HUDEP-2 (cell line): ENCODE data around the gene GDF7.

Experiments
- DNase-seq, 76 experiments: peaks; one replicate each; lab custom pipeline; 2025; ENCODE audit not compliant: unreplicated experiment in 76 of 76; lab: John Stamatoyannopoulos, UW

GDF7 gene

GRCh38 chr2:20657522-20658235 is 9.3 kb upstream of the GDF7 start:
- DNase-seq = no peak

GRCh38 chr2:20660506-20661420 is 6.2 kb upstream of the GDF7 start:
- peak in 1 of 76 experiments; percentile 17 for DNase-seq

DNA sequence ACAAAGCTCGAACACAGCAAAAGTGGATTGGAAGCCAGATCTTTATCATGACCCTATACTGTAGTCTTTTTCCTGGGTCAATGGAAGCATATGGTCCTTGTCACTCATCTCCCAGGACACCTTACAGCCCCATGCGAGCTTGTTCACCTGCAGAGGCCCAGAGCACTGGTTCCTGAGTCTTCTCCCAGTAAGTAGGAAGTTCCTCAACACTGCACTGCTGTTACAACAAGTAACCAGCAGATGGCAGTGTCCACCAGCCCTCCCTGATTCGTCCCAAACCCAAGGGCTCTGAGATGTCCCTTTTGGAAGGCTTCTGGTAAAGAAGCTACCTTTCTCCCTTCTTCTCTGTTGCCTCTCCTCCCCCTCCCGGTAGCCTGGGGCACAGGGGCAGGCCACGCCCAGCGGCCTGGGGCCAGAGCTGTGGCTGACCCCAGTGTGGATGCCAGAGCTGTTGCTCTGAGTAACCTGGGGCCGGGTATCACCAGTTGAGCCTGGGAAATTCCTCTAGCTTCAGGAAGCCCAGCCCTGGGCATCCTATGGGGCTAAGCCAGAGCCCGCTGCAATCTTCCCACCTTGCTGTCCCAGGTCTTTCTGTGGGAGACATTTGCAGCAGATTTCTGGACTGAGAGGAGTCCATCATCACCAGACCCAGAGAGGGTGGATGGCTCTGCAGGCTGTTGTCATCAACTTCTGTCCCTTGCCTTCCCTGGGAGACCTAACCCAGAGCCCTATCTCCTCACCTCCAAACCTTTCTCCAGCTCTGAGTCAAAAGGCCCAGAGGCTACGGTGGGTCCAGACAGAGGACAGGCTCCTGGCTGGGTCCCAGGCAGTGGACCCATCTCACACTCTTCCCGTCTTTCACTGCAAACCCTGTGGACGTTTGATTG is 5.3 kb upstream of the GDF7 start:
- peak in 59 of 76 experiments; percentile 10 to 71 (median 39) for DNase-seq

GRCh38 chr2:20662308-20662937 is 4.5 kb upstream of the GDF7 start:
- DNase-seq = no peak

DNA sequence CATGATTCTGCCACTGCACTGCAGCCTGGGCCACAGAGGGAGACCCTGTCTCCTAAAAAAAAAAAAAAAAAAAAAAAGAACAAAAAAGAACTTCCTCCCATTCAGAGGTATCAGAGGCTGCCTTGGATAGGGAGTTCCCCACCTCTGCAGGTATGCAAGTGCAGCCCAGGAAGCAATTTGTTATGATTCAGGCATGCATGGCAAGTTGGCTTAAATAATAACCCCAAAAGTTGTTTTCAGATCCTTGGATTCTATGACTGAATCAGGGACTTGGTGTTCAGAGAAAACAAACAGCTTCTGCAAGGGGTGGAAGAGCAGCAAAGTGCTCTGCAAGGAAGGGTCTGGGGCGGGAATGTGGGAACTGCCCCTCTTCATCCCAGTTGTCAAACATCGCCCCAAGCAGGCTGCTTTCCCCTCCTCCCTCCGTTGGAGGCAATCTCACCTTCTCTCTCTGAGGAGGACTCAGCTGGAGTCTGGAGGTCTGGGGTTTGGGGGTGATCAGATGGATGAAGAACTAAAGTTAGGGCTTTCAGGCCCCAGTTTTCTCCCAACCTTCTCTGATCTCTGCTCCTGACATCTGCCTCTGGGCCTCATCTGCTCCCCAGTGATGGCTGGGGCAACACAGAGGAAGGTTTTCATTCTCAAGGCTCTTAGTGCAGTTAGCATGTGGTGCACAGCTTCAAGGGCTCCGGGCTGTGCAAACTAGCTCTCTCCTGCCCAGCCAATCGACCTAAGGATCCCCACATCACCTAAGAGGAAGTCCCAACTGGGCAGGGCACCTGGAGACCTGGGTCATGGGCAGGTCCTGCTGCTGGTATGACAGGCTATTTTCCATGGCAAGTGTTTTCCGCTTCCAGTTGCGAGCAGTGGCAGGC is 3.5 kb upstream of the GDF7 start:
- no peak for DNase-seq

GRCh38 chr2:20664071-20664390 is 2.9 kb upstream of the GDF7 start:
- DNase-seq = no peak

DNA sequence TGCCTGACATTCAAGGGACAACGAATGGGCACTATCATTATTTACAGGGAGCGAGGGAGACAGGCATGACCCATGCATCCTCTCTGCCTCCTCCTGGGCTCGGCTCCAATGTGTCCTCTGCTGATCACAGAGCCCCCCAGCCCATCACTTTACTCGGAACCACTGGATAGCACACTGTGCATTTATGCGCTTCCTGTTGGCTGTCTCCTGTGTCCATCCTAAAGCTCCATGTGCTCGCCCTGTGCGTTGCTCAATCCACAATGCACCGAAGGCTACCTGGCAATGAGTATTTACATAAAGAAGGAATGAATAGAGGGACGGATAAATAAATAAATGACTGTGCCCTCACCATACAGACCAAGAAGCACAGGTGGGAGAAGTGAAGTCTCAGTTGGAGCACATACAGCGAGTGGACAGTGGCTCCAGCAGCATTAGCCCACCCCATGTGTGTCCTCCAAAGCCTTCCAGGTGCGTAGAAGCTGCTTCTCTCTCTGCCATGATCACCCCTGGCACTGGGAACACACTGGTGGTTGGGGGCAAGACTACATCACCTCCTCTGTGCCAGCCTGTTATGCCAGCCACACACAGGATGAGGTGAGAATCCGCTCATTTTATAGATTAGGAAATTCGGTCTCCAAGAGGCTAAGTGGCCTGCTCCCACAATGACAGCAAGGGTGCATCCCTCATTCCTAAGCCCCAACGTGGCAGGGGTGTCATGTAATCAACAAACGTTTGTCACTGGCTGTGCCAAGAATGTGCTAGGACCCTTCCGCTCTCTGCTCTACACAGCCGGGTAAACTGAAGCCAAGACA is 2.3 kb upstream of the GDF7 start:
- DNase-seq = no peak

DNA sequence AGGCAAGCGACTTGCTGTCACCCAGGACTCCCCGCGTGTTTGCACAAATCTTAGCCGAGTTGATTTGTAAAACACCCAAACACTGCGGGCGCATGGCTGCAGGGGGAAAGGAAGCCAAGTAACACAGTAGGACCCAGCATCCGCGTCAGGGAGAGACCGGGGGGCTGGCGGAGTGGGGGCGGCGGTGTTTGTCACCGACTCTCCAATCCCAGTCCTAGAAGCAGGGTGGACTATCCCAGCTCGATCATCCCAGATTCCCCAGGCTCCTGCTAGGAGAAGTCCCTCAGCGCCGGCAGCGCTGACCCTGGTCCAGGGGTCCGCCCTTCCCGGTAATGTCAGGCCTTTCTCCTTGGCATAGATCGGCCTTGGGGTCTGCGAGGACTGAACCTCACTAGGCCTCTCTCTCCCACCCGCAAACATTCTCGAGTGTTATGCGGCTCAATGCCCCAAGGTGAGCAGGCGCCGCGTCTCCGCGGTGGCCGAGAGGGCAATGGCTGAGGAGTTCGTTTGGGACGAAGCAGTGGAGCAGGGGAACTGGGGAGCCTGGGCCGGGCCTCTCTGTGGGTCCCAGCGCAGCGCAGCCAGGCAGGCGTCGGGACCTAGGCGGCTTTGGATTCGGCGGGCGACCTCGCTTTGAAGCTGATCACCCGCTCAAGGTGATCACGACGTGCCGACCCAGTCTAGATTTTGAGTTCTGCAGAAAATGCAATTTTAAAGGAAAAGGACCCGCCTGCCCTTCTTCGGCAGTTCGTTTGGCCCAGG is 1.5 kb upstream of the GDF7 start:
- no peak for DNase-seq

- DNase-seq = no peak
These were observed 990 bp upstream of the GDF7 start for GRCh38 chr2:20666005-20666303.

DNA sequence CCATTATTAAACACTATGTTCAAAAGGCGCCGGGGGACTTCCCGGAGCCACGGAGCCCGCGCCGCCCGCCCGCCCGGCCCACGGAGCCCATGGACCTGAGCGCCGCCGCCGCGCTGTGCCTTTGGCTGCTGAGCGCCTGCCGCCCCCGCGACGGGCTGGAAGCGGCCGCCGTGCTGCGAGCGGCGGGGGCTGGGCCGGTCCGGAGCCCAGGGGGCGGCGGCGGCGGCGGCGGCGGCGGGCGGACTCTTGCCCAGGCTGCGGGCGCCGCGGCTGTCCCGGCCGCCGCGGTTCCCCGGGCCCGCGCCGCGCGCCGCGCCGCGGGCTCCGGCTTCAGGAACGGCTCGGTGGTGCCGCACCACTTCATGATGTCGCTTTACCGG is 197 bp downstream of the GDF7 start:
- no peak for DNase-seq

- DNase-seq = no peak
These were observed 822 bp downstream of the GDF7 start for GRCh38 chr2:20667531-20668401.

- DNase-seq = no peak
These were observed 1.5 kb downstream of the GDF7 start for GRCh38 chr2:20668451-20668850.

DNA sequence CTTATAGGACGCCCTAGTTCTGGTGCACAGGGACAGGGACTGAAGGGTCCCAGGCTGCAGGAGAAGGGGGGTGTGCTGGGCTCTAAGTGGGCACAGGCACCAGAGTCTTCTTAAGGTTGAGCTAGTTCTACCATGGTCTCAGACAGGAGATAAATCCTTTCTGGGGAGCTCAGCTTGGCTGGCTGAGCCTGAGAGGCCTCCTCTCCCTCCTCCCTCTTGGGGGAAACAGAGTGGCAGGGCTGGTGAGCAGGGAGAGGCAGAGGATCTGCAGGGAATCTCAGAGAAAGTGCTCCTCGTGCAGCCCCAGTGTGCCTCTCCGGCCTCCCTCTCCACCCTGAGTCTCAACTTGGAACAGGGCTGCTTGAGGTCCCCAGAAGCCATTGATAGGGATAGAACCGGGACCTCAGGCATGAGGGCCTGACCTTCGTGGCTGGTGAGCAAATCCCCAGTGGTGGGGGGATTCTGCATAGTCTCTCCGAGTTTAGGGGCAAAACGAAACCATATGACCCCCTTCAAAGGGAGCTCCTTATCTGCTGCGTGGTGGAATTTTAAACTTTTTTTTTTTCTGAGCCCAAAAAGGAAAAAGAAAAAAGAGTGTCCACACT is 2.0 kb downstream of the GDF7 start:
- no peak for DNase-seq

GRCh38 chr2:20669562-20670314 is 2.8 kb downstream of the GDF7 start:
- no peak for DNase-seq

- DNase-seq = no peak
These were observed 3.5 kb downstream of the GDF7 start for GRCh38 chr2:20670315-20671035.
